ENCODE results near the gene KCNJ10.

GRCh38 chr1:160018347-160018746 lies 51.6 kb downstream of the KCNJ10 start:
- TF ChIP-seq, protein P1, sequence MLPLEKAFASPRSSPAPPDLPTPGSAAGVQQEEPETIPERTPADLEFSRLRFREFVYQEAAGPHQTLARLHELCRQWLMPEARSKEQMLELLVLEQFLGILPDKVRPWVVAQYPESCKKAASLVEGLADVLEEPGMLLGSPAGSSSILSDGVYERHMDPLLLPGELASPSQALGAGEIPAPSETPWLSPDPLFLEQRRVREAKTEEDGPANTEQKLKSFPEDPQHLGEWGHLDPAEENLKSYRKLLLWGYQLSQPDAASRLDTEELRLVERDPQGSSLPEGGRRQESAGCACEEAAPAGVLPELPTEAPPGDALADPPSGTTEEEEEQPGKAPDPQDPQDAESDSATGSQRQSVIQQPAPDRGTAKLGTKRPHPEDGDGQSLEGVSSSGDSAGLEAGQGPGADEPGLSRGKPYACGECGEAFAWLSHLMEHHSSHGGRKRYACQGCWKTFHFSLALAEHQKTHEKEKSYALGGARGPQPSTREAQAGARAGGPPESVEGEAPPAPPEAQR (CRISPR knock-in tag; IDR thresholded peaks at IDR 0.05) = no peak
- TF ChIP-seq CTCF (IDR thresholded peaks at IDR 0.05) (no peak), ZNF416 (CRISPR knock-in tag; IDR thresholded peaks at IDR 0.05) (no peak), TCF7 (CRISPR knock-in tag; IDR thresholded peaks at IDR 0.05; ENCODE audit: low read depth) (no peak), NFYB (CRISPR knock-in tag; conservative IDR thresholded peaks at IDR 0.05; ENCODE audit: low read depth) (no peak), SP1 (CRISPR knock-in tag; conservative IDR thresholded peaks at IDR 0.05) (no peak), ZNF138 (CRISPR knock-in tag; conservative IDR thresholded peaks at IDR 0.05) (no peak), MYBL2 (CRISPR knock-in tag; IDR thresholded peaks at IDR 0.05) (no peak)
- TF ChIP-seq, protein P2, sequence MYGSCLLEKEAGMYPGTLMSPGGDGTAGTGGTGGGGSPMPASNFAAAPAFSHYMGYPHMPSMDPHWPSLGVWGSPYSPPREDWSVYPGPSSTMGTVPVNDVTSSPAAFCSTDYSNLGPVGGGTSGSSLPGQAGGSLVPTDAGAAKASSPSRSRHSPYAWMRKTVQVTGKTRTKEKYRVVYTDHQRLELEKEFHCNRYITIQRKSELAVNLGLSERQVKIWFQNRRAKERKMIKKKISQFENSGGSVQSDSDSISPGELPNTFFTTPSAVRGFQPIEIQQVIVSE (CRISPR knock-in tag; IDR thresholded peaks at IDR 0.05; ENCODE audit: borderline replicate concordance) = no peak
- TF ChIP-seq, protein P3, sequence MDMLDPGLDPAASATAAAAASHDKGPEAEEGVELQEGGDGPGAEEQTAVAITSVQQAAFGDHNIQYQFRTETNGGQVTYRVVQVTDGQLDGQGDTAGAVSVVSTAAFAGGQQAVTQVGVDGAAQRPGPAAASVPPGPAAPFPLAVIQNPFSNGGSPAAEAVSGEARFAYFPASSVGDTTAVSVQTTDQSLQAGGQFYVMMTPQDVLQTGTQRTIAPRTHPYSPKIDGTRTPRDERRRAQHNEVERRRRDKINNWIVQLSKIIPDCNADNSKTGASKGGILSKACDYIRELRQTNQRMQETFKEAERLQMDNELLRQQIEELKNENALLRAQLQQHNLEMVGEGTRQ (CRISPR knock-in tag; IDR thresholded peaks at IDR 0.05) = no peak
- TF ChIP-seq, protein P4, sequence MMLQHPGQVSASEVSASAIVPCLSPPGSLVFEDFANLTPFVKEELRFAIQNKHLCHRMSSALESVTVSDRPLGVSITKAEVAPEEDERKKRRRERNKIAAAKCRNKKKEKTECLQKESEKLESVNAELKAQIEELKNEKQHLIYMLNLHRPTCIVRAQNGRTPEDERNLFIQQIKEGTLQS (CRISPR knock-in tag; conservative IDR thresholded peaks at IDR 0.05) = no peak
- TF ChIP-seq, protein P5, sequence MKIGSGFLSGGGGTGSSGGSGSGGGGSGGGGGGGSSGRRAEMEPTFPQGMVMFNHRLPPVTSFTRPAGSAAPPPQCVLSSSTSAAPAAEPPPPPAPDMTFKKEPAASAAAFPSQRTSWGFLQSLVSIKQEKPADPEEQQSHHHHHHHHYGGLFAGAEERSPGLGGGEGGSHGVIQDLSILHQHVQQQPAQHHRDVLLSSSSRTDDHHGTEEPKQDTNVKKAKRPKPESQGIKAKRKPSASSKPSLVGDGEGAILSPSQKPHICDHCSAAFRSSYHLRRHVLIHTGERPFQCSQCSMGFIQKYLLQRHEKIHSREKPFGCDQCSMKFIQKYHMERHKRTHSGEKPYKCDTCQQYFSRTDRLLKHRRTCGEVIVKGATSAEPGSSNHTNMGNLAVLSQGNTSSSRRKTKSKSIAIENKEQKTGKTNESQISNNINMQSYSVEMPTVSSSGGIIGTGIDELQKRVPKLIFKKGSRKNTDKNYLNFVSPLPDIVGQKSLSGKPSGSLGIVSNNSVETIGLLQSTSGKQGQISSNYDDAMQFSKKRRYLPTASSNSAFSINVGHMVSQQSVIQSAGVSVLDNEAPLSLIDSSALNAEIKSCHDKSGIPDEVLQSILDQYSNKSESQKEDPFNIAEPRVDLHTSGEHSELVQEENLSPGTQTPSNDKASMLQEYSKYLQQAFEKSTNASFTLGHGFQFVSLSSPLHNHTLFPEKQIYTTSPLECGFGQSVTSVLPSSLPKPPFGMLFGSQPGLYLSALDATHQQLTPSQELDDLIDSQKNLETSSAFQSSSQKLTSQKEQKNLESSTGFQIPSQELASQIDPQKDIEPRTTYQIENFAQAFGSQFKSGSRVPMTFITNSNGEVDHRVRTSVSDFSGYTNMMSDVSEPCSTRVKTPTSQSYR (CRISPR knock-in tag; IDR thresholded peaks at IDR 0.05) = no peak
- TF ChIP-seq, protein P6, sequence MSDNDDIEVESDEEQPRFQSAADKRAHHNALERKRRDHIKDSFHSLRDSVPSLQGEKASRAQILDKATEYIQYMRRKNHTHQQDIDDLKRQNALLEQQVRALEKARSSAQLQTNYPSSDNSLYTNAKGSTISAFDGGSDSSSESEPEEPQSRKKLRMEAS (CRISPR knock-in tag; IDR thresholded peaks at IDR 0.05) = no peak
- TF ChIP-seq, protein P7, sequence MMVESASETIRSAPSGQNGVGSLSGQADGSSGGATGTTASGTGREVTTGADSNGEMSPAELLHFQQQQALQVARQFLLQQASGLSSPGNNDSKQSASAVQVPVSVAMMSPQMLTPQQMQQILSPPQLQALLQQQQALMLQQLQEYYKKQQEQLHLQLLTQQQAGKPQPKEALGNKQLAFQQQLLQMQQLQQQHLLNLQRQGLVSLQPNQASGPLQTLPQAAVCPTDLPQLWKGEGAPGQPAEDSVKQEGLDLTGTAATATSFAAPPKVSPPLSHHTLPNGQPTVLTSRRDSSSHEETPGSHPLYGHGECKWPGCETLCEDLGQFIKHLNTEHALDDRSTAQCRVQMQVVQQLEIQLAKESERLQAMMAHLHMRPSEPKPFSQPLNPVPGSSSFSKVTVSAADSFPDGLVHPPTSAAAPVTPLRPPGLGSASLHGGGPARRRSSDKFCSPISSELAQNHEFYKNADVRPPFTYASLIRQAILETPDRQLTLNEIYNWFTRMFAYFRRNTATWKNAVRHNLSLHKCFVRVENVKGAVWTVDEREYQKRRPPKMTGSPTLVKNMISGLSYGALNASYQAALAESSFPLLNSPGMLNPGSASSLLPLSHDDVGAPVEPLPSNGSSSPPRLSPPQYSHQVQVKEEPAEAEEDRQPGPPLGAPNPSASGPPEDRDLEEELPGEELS (CRISPR knock-in tag; IDR thresholded peaks at IDR 0.05) = no peak

Measured in WTC11 (cell line).